Right renal cortex interstitium (tissue), 3 donors: ENCODE data around the gene APOL3. TPM values are rescaled to one million over a fixed set of nuclear protein-coding genes. Genes with fewer than 3 reads are reported as not detected.
"Not testable (repeated sequence)": the region's sequence is repeated elsewhere in the genome, so short reads cannot be mapped to it uniquely, and the experiment has no call there.

Experiments used
- DNase-seq, 3 donors: peaks; one replicate each; pipeline ENCODE4 v3.0.0-alpha.2; 2013; ENCODE audit warnings: low read depth in 3 of 3, low spot score in 2 of 3
- polyA plus RNA-seq, 3 donors: library from polyadenylated mRNA; unstranded; fragments of 120-200 nt; gene quantifications; one replicate each; pipeline ENCODE4 v1.2.1, GENCODE V29; 2013; ENCODE audit not compliant: insufficient read length in 3 of 3

Gene APOL3, protein sequence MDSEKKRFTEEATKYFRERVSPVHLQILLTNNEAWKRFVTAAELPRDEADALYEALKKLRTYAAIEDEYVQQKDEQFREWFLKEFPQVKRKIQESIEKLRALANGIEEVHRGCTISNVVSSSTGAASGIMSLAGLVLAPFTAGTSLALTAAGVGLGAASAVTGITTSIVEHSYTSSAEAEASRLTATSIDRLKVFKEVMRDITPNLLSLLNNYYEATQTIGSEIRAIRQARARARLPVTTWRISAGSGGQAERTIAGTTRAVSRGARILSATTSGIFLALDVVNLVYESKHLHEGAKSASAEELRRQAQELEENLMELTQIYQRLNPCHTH
- polyA plus RNA-seq: 10 to 100 TPM; 15.5 to 16.8 (median 15.5) TPM

DNA sequence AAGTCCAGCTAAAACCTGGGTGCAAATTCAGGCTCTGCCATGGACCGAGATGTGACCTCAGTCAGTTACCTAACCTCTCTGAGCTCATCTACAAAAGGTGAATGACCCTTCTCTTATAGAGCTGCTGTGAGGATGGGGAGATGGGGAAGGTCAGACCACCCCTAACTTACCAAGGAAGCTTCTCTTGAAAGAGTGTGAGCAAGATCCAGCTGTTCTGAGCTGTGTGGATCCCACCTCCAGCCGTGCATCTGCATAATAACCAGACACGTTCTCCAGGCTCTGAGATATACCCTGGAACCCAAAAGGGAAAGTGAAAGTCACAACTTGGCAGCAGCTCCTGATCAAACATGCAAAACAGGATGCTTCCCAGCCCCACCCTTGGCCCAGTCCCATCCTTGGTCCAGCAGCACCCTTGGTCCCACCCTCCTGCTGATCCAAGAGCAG lies at the start of gene APOL3:
Gene APOL3 (minus strand): TSS at position 257 of the 444 bp plus-strand sequence. CDS start 11,700 bp downstream, outside the sequence.
- no peak for DNase-seq

DNA sequence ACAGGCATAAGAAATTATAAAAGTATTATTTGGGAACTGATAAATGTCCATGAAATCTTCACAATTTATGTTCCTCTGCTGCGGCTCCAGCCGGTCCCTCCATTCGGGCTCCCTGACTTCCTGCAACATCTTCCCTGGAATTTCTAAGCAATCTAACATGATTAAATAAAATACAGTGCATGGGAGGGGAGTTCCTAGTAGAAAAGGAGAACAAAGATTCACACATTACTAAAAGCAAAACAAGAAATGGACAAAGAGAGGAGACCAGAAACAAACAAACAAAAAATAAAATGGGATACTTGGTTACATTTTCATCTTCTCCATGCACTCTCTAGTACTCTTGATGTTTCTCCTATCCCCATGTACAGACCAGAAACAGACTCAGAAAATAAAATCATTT lies 49.7 kb upstream of the APOL3 start:
- DNase-seq: no peak

DNA sequence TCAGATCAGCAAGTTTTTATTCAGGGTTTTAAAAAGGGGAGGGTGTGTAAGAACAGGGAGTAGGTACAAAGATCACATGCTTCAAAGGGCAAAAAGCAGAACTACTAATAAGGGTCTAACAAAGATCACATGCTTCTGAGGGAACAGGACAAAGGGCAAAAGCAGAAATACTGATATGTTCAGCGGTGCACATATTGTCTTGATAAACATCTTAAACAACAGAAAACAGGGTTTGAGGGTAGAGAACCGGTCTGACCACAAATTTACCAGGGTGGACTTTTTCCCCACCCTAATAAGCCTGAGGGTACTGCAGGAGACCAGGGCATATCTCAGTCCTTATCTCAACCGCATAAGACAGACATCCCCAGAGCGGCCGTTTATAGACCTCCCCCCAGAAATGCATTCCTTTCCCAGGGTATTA lies 48.9 kb upstream of the APOL3 start:
- not testable (repeated sequence) for DNase-seq

DNA sequence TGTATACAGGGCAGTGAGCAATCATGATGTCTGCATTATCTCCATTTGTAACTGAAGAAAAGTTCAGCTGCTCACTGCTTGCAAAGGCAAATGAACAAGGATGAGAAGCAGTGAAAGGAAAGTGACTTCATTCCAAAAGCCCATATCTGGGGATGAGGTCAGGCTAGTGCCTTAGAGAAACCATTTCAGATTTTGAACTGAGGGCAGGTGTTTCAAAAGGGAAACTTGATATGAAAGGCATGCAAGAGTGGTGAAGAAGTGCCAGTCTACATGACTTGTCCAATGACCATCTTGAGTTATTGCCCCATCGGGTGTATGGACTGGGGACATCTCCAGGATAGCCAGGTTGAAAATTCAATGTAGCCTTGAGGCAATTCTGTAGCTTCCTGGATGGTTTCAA lies 48.4 kb upstream of the APOL3 start:
- DNase-seq: no peak

DNA sequence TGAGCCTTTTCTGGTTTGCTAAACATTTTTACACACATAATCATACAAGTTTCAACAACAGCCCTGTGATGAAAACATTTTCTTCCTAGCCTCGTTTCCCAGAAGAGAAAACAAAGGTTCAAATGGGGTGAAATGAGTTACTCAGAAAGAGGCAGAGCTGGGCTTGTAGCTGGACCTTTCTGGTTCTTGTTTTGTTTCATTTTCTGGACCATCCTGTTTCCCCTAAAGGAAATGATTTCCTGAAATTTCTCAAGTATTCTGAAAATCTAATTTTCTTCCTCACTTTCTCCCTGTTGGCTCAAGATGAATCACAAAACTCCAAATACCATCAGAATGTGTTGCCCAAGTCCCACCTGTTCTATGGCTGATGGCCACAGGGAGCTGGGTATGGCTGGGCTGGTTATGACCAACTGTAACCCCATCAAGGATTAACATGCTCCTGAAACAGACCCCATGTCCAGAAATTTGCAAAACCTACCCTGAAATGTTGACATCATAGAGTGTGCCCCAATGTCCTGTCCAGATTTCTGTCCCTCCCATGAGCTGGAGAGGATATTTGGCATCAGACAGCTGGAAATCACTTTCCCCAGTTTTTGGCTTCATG lies 47.7 kb upstream of the APOL3 start:
- DNase-seq: no peak

DNA sequence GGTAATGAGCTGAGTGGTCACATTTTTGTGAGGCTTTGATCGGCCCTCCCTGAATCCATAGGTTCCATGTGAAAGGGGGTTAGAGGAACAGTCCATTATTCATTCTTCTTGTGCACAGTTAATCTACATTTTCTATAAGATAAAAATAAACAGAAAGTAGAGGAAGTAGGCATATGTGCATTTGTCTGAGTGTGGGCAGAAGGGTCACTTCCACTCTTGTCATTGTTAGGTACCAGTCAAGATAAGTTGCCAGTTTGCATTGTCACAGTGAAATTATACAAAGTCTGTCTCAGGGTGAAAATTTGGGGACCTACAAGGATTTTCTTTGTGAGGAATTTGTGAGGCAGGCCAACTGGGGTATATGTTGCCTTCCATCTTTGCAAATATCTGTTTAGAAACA lies 45.7 kb upstream of the APOL3 start:
- DNase-seq: no peak

DNA sequence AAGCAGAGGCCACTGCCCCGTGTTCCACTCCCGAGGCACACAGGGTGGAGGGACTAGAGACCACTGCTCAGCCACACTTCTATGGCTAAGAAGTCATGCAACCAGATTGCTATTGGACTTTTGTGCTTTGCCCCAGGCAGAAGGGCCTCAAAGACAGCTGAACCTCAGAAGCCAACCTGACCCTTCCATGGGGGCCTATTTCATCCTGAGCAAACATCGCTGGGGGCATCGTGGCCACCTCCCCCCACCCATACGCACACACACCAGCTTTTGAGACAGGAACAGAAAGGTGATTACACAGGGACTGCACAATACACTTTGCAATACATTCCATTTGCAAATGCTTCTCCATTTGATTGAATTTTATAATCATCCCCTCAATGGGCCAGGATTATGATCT lies 45.0 kb upstream of the APOL3 start:
- DNase-seq: not testable (repeated sequence)

DNA sequence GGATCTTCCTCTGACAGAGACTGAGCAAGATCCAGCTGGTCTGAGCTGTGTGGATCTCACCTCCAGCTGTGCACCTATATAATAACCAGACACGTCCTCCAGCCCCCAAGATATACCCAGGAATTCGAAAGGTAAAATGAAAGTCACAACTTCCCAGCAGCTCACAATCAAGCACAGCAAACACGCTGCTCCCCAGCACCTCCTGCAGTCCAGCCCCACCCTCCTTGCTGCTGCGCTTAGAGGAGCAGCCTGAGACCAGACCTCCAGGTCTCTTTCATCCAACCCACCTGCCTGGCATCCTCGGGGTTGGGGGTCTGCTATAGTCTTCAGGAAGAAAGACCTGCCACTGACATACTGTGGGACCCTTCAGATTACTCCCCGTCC lies 44.1 kb upstream of the APOL3 start:
- no peak for DNase-seq

DNA sequence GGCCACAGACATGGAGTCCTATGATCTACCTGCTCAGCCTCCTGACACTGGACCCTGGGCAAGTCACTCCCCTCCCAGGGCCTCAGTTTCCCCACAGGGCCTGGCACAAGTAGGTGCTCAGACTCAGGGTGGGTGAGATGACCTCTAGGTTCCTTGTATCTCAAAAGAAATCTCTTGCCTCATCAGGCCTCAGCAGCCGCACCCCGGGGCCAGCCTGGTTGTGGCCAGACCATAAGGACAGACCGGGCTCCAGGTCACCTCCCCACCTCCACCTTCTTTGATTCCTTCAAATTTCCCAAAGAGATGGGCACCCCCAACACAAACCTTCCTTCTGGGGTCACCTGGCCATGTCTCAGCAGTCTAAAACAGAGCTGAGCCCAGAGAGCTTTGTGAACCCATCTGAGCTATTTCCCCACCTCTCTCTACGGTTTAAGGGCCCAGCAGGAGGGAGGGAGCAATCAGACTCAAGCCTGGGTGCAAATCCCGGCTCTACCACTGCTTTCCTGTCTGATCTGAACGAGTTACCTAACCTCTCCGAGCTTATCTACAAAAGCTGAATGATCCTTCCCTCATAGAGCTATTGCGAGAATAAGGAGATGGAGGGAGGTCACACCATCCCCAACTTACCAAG lies 43.6 kb upstream of the APOL3 start:
- no peak for DNase-seq

DNA sequence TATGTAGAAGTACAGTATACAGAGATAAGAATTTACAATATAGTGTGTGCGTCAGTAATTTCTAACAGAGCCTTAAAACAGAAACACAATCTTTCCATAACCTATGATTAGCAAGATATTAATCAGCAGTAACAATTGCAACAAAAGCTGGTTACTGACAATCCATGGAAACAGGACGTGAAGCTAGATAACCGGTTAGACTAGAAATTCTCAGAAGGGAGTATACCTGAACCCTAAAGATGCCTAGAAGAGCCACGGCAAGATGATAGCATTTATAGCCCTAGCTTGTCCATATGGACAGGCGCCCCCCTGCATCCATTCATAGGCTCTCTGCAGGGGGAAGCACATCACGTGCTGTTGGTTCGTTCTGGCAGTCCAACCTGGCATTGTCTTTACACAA lies 42.9 kb upstream of the APOL3 start:
- not testable (repeated sequence) for DNase-seq

DNA sequence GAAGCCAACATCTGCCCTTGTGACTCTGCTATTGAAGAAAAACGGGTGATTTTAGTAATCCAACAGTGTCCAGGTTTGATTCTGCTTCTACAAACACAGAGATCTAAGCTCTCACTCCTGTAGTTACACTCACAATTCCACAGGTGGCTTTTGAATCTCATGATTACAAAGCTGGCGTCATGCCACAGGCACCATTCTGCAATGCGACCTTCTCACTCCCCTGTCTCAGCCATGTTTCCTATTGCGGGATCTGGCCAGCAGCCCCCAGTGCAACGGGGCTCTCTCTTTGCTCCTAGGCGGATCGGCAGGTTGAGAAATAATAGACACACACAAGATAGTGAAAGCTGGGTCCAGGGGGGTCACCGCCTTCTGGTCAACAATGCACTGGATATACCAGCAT lies 42.4 kb upstream of the APOL3 start:
- DNase-seq: not testable (repeated sequence)

DNA sequence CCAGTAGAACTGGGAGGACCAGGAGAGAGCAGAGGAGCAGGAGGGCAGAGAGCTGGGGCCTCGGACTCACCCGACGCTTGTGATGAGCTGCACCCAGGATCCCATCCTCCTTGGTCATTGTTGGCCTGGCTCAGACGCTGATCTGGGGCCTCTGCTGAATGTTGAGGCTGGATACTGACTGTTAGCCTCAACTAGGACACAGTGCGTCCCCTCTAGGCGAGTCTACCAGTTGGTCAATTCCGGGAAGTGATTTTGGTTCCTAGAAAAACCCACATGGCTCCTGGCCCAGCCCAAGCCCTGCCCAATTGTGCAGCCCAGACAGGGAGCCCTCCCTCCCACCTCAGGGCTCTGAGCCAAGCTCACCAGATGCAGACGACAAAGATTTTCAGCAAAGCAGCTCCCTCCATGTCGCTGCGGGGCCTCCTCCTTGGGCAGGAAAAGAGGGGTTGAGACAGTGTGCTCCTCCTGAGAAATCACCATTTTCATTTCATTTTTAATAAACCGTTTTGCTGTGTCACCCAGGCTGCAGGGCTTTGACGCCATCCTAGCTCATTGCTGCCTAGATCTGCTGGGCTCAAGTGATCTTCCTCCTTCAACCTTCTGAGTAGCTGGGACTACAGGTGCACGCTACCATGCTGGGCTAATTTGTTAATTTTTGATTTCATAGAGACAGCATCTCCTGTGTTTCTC lies 41.2 kb upstream of the APOL3 start, which contains the start of gene APOL4:
Gene APOL4 (minus strand): TSS at position 180 of the 690 bp plus-strand sequence. CDS start 75 bp downstream, at position 105.
- no peak for DNase-seq

DNA sequence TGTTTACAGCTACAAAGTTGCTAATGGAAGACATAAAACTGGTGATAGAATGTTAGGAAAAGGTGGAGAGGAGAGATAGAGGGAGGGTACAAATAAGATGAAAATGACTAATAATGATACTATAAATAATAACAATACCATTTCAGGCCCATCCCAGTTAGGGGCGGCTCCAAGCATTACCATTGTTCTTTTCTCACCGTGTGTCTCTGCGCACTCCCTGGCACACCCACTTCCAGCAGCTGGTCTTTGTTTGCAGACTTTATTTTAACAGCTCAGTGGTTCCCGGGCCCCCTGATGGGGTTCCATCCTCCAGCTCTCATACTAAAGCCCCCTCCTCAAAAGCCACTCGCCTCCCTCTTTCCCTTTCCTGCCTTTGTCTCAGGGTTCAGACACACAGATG lies 40.5 kb upstream of the APOL3 start:
- not testable (repeated sequence) for DNase-seq

DNA sequence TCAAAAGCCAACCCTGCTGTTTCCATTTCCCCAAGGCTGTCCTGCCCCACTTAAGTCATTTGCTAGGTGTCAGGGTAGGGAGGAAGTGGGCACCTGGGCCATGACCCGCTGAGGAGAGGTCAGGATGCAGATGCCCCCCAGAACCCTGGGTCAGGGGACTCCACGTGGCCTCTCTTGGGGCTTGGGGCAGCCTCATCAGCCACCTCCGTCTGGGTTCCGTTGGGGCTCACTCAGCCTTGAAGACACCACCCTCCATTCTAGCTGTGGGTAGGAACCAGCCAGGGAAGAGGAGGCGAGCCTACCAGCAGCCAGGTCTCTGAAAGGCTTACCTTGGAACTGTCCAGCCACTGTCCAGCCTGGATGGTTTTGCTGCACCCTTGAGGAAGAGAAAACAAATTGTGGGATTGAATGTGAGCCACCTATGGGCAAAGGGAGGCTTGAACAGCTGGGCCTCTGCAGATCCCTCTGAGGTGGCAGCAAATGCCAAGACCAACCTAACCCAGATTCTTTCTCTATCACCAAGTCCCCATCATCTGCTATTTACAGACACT lies 38.5 kb upstream of the APOL3 start:
- no peak for DNase-seq

DNA sequence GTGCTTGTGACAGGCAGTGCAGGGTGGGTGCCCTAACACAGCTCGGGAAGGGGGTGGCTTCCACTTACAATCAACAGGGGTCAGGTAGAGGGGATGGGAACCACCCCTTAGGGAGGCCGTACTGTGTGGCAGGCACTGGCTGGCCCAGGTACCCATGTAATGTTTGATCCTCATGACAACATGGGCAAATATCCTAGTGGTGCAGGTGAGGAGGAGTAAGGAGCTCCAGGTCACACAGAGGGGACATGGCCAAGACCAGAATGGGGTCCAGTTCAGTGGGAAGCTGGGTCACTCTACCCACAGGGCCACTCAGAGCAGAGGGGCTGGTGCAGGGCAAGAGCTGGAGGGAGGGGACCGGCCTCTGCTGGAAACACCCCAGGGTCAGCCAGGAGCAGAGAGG lies 38.0 kb upstream of the APOL3 start:
- DNase-seq: no peak

DNA sequence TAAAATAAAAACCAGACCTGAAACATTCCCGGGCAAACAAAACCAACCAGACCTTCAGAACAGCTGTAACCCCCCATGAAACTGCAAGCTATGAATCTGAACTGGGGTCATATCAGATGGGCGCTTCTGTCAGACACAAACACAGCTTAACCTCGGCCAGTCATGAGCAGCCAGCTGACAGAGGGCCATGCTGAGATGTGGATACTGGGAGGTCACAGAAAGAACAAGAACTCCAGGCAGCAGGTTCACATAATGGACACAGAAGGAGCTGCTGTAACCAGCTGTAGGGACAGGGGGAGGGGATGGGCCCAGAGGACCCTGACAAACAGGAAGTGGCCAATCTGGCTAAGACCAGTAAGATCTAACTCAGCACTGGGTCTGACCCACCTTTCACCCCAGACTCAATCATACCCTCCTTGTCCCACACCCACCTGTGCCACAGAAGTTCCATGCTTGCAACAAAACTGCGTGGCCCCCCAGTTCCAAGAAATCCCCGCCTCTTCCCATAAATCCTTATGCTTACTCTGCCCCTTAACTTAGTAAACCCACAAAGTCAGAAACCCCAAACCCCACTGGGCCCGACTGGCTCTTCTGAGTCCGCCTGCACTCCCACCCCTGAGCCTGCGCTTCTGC lies 37.1 kb upstream of the APOL3 start:
- DNase-seq: no peak

DNA sequence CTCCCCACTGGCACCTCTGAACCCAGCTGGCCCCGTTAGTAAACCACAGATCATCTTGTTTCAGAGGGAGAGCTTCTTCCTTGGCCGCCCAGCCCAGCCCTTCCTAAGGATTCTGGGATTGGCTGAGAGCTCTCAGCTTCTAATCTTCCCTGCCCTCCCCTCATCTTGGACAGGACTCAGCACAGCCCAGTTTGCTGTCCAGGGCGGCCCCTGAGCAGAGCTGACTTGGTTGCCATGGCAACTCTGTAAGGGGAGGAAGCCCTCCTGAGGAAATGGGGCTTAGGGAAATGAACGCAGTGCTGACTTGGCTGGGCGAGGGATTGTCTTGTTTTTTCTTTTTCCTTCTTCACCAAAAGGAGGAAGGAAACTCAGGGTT lies 36.5 kb upstream of the APOL3 start:
- no peak for DNase-seq

DNA sequence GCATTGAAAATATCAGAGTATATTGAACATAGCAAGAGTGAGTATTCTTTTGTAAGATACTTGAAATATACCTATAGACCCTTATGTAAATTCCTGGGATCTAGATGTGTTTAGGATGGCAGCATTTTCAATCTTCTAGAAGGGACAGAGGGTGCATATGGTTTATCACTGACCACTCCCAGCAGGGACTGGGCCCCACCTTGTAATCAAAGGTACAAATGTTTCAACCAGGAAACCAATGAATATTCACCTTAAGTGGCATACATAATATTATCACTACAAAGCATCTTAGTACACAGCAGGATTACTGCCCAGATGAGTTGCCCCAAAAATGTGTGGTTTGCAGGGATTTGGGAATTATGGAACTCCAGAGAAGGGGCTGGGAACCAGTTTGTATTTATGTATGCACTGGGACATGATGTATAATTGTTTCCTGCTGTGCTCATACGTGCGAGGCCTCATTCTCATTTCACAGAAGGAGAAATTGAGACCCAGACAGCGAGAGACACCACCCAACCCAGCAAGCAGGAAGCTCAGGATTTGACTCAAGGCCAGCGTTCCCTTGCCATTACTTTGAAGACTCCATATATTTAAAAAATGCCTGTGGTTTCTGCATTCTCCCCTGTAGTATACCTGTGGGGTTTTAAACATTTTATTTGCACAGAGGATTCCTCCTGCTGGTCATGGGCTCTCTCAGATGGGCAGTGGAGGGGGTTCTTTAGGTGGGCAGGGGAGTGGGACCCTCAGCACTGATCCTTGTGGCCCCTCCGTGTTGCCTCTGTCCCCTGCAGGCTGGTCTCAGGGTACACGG lies 35.9 kb upstream of the APOL3 start:
- no peak for DNase-seq

DNA sequence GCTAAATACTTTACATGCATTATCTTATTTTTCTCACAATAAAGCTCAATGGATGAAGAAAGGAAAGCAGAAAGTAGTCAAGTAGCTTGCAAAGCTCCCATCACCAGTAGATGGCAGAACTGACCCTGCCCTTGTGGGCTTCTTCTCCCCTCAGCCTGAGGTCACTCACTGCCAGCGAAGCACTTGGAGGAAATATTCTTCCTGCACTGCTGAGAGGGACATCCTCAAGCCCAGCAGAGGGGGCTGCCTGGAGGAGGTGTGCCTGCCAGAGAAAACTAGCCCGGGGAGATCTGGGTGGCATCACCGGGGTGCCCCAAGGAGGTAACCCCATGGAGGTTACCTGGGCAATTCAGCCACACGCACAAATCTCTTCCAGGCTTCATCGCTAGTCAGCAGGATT lies 34.4 kb upstream of the APOL3 start:
- DNase-seq: no peak

DNA sequence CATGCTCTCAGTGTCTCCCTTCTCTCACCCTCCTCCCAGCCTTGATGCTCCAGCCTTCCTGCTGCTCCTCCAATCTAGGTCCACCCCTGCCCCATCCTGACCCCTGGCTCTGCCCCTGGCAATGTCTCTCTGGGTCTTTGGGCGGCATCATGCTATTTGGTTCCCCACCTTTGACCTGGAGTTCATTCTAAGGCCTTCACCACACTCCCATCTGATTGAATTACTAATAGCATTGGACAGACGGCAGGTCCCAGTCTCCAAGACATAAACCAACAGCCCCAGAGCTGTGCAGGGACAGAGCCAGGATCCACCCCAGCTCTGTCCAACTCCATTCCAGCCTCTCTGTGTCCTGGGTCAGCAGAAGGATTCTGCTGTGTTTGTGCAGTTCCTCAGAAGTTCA lies 33.8 kb upstream of the APOL3 start:
- DNase-seq: no peak
